GM18498 (cell line): ENCODE measurements around the gene SIAH1.
"Not testable (repeated sequence)": the region's sequence is repeated elsewhere in the genome, so short reads cannot be mapped to it uniquely, and the experiment has no call there.

Experiments
- ATAC-seq: cut with Tn5 transposase; IDR thresholded peaks from one replicate; pipeline ENCODE4 v1.9.1; 2021; ENCODE audit warnings: mild to moderate bottlenecking, moderate library complexity; ENCODE audit not compliant: unreplicated experiment

The SIAH1 gene

DNA sequence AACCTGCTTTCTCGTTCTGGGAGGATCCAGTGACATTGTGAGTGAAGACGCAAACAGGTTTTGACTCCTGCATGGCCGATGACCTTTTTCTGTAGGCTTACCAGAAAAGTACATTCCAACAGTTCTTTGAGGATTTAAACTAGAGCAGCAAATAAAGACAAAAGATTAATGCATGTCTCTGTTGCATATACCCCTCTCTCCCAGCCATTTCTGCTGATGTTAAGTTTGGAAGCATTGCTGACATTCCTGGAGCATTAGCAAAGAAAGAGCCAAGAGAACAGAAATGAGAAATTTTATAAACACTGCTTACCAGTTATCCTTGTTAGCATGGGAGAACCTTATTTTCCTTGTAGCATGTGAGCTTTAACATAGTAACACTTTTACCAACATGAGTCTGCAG lies 49.3 kb downstream of the SIAH1 start:
- ATAC-seq: no peak

DNA sequence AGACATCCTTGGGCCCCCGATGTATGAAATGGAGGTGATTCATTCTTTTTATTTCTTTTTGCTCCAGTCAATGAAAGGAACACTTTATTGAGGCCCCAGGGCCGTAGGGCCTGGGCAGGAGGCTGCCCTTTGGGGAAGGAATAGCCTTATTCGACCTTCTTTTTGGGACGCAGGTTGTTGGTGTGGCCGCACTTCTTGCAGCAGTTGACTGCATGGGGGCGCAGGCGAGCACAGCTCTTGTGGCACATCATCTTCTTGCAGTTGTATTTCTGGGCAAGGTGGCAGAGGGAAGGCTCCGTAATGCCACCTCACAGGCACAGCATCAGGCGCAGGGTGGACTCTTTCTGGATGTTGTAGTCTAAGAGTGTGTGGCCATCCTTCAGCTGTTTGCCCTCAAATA lies 50.9 kb downstream of the SIAH1 start:
- ATAC-seq: no peak

GRCh38 chr16:48332978-48333377 lies 52.2 kb downstream of the SIAH1 start:
- no peak for ATAC-seq

GRCh38 chr16:48330841-48331192 lies 54.4 kb downstream of the SIAH1 start:
- no peak for ATAC-seq

DNA sequence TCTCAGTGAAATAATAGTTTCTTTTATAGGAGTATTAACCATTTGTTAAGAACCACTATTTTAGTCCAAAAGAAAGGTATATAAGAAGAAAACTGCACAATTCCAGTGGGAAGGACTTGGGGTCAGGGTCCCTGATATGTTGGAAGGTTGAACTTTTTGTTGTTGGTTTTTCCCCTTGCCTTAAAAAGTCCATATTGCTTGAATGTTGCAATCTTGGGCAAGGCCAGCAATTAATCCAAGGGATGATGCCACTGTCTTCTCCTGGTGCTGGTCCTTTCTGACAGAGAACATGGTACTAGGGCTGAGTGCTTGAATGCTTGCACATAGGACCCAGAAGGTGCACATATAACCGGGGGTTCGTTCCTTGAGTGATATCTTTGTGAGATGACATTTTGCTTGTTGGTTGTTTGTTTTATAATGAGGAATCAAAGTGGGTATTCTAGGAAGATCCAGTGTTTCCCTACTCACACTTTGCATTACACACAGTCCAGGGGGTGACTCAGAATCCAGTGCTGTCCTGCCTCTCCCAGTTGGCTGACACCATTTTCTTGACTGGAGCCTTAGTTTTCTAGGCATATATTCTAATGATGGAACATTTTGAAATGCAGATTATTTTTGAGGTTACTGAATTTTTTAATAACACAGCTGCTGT lies 54.9 kb downstream of the SIAH1 start:
- ATAC-seq: no peak

- no peak for ATAC-seq
Observed at GRCh38 chr16:48329138-48329537, 56.1 kb downstream of the SIAH1 start.

DNA sequence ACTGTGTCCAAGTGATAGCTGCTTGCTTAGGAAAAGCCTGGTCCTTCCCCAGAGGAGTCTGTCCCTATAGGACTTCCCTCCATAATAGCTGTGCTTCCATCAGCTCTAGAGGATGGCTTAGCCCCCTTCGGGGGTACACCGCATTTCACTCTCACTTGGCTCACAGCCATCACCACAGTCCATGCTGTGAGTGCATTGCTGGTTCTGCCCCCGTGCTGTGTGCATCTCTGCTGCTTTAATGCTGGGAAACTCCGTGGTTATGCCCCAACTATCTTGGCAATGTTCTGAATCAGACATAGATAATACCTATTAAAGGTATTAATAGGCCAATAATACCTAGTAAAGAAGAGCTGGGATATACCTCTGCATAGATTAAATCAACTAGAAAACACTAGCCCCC lies 58.3 kb downstream of the SIAH1 start:
- no peak for ATAC-seq

DNA sequence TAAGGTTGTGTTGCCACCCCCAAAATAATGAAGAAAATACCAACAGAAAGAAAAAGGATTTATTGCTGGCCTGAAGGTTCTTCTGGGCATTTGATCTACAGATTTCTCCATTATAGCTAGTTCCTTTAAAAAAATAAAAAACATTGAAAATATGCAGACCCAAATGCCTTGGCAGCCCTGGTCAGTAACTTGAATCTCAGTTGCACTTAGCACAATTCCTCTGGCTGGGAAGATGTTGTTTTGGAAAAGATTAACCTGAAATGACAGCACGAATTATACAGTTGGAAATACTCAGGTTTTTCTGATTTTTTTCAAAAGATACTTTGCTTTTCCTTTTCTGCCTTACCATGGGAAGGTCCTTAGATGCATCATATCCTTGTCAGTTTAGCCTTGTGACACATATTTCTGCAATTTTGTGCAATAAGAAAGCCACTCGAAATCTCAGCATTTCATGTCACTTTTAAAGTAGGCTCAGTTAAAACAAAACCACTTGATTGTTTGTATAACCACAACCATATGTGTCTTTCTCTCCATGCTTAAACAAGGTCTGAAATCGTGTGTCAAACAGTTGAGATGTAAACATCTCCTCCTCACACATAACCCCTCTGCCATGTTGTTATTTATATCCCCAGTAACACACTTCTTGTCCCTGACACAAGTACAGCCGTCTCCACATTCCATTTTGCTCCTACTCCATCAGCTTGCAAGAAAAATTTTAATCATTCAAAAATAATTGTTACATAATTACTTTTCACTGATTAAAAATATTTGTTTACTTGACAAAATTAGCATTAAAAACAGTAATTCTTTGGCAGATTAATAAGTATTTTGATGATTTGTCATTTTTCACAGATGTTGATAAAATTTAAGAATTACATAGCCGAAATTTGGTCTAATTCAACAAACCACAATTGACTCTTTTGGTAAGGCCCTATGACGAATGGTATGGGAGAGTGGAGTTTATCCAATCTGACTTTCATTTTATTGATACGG lies 61.1 kb downstream of the SIAH1 start:
- no peak for ATAC-seq

- ATAC-seq: no peak
Observed at GRCh38 chr16:48321317-48322036, 63.7 kb downstream of the SIAH1 start.

DNA sequence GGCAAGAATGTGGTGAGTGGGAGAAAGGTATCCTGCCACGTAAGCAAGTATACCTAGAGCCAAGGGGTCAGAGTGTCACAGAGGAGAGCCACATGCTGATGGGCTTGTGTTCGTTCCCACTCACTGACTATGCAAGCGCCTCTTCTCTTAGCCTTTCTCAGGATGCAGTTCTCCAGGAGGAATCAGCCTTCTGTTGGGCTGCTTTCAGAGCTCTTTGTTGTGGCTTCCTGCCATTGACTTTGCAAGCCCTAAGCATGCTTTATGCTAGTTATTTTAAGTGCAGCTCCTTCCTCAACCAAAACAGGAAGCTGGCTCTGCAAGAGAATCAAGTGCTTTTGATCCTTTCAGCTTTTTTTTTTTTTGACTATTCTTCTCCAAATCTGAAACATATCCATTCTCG lies 66.6 kb downstream of the SIAH1 start:
- ATAC-seq: no peak

DNA sequence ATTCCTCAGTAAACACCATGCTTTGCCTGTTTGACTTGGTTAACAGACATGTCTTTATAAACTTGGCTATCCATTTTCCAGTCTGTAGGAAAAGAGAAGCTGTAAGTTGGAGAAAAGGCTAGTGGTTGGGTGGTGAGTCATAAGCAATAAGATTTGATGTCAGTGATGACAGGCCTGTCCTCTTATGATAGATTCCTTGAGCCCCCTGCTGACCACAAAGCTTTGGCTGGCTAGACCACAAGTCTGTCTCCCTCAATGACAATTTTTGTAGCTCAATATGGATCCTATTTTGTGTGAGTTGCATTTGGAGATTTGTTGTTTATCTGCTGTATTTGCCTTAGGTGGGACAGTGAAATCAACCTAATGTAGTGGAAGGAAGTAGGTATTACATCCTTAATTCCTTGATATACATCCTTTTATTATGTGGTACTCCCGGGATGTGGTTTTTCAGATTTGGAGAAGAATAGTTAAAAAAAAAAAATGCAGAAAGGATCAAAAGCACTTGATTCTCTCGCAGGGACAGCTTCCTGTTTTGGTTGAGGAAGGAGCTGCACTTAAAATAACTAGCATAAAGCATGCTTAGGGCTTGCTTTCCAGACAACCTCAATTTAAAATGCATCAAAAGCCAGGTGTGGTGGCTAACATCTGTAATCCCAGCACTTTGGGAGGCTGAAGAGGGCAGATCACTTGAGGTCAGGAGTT lies 67.4 kb downstream of the SIAH1 start:
- no peak for ATAC-seq

DNA sequence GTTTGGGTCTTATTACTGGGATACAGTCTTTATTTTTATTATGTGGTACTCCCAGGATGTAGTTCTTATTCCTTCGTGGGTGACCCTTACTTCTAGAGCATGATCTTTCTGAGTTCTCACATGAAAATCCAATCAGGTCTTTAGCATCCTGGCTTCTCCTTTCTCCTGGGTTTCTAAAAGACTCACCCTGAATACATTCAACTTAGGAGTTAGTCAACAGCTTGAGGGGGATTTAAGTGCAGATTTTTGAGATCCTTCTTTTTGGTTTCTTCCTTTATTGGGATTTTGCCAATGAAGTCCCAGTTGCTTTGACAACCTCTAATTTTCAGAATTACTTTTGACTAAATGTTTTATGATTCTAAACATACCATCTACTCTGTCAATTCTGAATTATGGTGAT lies 68.2 kb downstream of the SIAH1 start:
- ATAC-seq: no peak

GRCh38 chr16:48313905-48314304 lies 71.3 kb downstream of the SIAH1 start:
- not testable (repeated sequence) for ATAC-seq

DNA sequence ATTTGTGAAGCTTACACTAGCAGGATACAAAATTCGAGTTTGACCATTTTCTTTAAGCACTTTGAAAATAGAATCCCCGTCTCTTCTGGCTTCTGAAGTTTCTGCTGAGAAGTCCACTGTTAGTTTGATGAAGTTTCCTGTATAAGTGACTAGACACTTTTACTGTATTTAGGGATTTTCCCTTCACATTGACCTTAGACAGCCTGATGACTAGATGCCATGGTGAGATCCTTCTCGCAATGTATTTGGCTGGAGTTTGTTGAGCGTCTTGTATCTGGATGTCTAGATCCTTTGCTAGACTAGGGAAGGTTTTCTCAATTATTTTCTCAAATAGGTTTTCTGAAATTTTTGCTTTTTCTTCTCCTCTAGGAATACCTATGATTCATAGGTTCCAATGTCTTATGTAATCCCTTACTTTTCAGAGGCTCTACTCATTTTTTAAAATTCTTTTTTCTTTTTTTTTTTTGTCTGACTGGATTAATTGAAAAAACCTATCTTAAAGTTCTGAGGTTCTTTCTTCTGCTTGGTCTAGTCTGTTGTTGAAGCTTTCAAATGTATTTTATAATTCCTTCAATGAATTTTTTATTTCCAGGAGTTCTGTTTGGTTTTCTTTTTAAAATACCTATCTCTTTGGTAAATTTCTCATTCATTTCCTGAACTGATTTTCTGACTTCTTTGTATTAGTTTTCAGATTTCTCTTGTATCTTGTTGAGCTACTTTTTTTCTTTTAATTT lies 74.1 kb downstream of the SIAH1 start:
- no peak for ATAC-seq
